GM21717 (cell line): ENCODE measurements around the gene UNC45A.

ENCODE experiments used
- ATAC-seq: cut with Tn5 transposase; IDR thresholded peaks from one replicate; pipeline ENCODE4 v1.9.1; 2021; ENCODE audit warnings: mild to moderate bottlenecking, moderate library complexity; ENCODE audit not compliant: unreplicated experiment

UNC45A gene, protein sequence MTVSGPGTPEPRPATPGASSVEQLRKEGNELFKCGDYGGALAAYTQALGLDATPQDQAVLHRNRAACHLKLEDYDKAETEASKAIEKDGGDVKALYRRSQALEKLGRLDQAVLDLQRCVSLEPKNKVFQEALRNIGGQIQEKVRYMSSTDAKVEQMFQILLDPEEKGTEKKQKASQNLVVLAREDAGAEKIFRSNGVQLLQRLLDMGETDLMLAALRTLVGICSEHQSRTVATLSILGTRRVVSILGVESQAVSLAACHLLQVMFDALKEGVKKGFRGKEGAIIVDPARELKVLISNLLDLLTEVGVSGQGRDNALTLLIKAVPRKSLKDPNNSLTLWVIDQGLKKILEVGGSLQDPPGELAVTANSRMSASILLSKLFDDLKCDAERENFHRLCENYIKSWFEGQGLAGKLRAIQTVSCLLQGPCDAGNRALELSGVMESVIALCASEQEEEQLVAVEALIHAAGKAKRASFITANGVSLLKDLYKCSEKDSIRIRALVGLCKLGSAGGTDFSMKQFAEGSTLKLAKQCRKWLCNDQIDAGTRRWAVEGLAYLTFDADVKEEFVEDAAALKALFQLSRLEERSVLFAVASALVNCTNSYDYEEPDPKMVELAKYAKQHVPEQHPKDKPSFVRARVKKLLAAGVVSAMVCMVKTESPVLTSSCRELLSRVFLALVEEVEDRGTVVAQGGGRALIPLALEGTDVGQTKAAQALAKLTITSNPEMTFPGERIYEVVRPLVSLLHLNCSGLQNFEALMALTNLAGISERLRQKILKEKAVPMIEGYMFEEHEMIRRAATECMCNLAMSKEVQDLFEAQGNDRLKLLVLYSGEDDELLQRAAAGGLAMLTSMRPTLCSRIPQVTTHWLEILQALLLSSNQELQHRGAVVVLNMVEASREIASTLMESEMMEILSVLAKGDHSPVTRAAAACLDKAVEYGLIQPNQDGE

GRCh38 chr15:90934949-90935751, at the start of gene UNC45A:
Gene UNC45A (plus strand): TSS chr15:90935285. CDS start chr15:90935325, 40 bp downstream.
- peak; percentile 61 for ATAC-seq

GRCh38 chr15:90885432-90886290, 49.4 kb upstream of the UNC45A start:
- ATAC-seq = peak; percentile 45

DNA sequence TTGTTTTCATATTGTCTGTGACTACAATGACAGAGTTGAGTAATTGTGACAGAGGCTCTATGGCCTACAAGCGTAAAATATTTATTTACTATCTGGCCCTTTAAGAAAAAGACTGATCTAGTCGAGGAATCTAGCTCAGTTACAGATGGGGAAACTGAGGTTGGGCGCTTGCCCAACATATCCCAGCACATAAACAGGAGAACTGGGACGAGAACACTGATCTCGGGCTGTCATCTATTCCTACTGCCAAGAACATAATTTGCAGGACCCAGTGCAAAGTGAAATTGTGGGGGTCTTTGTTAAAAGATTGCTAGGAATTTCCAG, 48.8 kb upstream of the UNC45A start:
- no peak for ATAC-seq

DNA sequence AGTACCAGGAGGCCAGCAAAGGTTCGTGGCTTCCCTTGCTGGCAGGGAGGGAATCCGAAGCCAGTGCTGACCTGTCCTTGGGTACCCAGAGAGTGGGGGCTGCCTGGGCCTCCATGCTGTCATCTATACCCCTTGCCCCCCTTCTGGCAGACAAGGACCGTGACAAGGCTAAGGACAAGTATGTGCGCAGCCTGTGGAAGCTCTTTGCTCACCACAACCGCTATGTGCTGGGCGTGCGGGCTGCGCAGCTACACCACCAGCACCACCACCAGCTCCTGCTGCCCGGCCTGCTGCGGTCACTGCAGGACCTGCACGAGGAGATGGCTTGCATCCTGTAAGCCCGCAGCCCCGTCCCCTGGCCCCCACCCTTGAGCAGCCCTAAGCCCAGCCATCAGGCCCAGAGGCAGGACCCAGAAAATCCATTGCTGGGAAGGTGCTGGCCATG, 48.0 kb upstream of the UNC45A start:
- no peak for ATAC-seq

DNA sequence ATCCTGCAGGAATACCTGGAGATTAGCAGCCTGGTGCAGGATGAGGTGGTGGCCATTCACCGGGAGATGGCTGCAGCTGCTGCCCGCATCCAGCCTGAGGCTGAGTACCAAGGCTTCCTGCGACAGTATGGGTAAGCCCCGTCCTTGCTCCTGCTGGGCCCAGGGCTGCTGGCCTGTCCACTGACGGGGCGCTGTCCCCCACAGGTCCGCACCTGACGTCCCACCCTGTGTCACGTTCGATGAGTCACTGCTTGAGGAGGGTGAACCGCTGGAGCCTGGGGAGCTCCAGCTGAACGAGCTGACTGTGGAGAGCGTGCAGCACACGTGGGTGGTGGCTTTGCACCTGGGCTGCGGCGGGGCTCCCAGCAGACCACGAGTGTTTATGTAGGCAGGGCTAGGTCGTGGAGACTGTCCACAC, 45.8 kb upstream of the UNC45A start:
- ATAC-seq = no peak

DNA sequence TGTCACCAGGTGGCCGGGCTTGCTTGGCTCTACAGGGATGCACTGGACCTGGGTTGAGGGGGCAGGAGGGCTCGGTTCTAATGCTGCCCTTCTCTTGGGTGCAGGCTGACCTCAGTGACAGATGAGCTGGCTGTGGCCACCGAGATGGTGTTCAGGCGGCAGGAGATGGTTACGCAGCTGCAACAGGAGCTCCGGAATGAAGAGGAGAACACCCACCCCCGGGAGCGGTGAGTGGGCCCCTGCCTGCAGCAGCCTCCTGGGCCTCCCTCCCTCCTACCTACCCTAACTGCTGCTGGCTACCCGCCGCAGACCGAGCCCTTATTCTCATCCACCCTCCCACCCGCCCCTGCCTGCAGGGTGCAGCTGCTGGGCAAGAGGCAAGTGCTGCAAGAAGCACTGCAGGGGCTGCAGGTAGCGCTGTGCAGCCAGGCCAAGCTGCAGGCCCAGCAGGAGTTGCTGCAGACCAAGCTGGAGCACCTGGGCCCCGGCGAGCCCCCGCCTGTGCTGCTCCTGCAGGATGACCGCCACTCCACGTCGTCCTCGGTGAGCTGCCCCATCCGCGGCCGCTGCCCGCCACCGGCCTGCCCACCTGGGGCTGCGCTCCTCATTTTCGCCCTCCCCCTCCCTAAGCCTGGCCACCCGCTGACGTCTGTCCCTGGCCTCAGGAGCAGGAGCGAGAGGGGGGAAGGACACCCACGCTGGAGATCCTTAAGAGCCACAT, 45.2 kb upstream of the UNC45A start:
- ATAC-seq = no peak

GRCh38 chr15:90890839-90891238, 44.2 kb upstream of the UNC45A start:
- ATAC-seq = no peak

DNA sequence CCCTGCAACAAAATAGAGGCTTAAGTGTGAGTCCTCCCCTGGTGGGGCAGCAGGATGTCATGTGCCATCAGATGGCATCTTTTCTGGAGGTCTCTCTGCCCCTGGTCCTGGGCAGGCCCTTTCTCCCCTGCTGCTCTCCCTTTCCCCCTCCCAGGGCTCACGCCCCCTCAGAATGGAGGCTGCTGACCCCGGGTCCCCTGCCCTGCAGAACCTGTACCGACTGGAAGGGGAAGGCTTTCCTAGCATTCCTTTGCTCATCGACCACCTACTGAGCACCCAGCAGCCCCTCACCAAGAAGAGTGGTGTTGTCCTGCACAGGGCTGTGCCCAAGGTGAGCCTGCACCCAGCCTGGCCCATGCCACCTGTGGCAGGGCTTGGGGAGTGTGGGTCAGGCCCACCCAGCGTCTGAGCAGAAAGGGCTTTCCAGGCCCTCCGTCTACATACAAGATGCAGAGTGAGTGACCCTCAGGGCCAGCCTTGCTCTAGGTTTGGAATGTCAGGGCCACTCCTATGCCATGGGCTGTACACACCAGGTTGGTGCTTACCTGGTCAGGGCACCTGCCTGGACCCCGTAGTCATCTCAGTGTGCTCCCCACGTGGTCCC, 43.6 kb upstream of the UNC45A start:
- no peak for ATAC-seq

DNA sequence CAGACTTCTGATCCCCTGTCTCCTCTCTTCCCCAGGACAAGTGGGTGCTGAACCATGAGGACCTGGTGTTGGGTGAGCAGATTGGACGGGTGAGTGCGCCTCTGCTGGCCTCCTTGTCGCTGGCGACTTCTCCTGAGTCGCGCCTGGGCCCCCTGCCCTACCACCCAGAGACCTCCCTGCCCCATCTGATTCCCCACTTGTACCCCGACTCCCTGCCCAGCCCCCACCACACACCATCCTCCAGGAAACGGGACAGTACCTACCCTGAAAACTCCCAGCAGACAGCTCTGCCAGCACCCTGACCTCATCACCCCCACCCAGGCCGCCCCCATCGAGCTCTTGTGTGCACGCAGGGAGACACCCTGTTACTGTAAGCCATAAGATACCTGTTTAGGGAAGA, 43.1 kb upstream of the UNC45A start:
- no peak for ATAC-seq

- ATAC-seq = no peak
Measured at GRCh38 chr15:90892498-90893174, 42.4 kb upstream of the UNC45A start.

- ATAC-seq = no peak
Measured at GRCh38 chr15:90893175-90894090, 41.7 kb upstream of the UNC45A start.

DNA sequence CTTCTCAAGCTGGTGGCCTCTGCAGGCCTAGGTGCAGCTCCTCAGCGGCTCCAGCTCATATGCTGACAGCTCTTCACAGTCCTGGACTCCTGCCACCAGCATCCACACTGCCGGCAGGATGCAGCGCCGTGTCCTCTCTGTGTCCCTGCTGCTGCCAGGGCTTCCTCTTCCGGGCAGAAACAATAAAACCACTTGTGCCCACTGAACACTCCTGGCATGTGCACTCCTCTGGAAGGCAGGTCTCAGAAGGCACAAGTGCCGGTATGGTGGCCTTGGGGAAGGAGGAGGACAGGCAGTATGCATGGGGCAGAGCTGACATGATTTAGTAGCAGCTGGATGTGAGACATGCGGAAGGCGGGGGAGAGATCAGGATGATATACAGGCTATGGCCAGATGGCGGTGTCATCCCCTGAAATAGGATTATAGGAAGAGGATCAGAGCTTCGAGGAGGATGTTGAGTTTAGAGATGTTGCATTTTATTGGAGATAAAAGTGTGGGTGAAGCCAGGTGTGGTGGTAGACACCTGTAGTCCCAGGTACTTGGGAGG, 39.4 kb upstream of the UNC45A start:
- ATAC-seq = no peak

GRCh38 chr15:90897131-90897655, 37.9 kb upstream of the UNC45A start:
- ATAC-seq = peak; percentile 53

GRCh38 chr15:90901175-90902039, 33.7 kb upstream of the UNC45A start:
- ATAC-seq = no peak

DNA sequence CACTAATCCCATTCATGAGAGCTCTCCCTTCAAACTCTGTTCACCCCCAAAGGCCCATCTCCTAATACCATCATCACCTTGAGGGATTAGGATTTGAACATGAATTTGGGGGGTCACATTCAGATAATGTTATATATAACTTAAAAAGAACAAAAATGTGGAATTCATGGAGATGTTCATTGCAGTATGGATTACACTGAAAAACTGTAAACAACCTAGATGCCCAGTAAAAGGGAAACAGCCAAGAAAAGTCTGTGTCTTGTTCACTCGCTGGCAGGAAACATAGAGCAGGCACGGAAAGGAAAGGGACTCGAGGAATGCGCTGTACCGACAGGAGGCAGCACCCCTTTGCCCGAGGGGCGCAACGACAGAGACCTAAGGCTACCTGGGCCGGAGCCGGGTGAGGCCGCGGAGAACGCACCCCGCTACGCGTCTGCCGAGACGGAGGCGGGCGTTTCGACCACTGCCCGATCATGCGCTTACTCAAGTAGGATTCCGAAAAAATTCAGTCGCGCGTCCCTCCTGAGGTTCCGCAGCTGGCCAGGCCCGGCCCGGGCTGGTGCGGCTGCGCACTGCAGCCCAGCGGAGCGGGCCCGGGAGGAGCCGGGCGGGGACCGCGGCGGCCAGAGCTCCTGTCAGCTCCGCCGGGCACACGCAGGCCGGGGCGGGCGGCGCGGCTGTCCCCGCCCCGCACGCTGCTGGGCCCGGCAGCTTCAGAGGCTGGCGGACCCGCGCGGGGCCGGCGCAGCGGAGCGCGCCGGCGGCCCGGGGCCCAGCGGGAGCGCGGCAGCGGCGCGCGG, 32.8 kb upstream of the UNC45A start:
- peak; percentile 65 for ATAC-seq
